Stimulated activated CD4-positive, alpha-beta T cell treated with anti-CD3 and anti-CD28 coated beads, Interleukin-15, amount 100 ng/mL, for 24 hours (primary cell): ENCODE results near the gene C19orf25.
A peak's percentile ranks its signal among the peaks of the same experiment; 100 is the strongest.

Experiments
- DNase-seq: peaks from one replicate; pipeline ENCODE4 v3.0.0-alpha.2; 2020

C19orf25 gene

GRCh38 chr19:1460033-1460995, 18.7 kb downstream of the C19orf25 start:
- no peak for DNase-seq

GRCh38 chr19:1459479-1459878, 19.5 kb downstream of the C19orf25 start:
- no peak for DNase-seq

- DNase-seq, result no peak
Observed at GRCh38 chr19:1457892-1458291, 21.1 kb downstream of the C19orf25 start.

GRCh38 chr19:1457031-1457739, 21.8 kb downstream of the C19orf25 start:
- DNase-seq, result no peak

GRCh38 chr19:1456121-1456900, 22.7 kb downstream of the C19orf25 start:
- DNase-seq, result no peak

GRCh38 chr19:1455336-1456120, 23.5 kb downstream of the C19orf25 start:
- DNase-seq, result peak; percentile 72

- DNase-seq, result no peak
Observed at GRCh38 chr19:1455002-1455335, 24.0 kb downstream of the C19orf25 start.

- no peak for DNase-seq
Observed at GRCh38 chr19:1453525-1454364, 25.3 kb downstream of the C19orf25 start.

- DNase-seq, result no peak
Observed at GRCh38 chr19:1452802-1453524, 26.1 kb downstream of the C19orf25 start.

GRCh38 chr19:1451916-1452801, 26.9 kb downstream of the C19orf25 start:
- DNase-seq, result no peak

- DNase-seq, result no peak
Observed at GRCh38 chr19:1450735-1451731, 28.0 kb downstream of the C19orf25 start.

GRCh38 chr19:1449467-1450442, 29.3 kb downstream of the C19orf25 start, which contains the start of gene APC2:
TSS of gene APC2 (plus strand) at chr19:1450121. CDS start at chr19:1453002, 2,881 bp downstream.
- DNase-seq, result peak; percentile 49

GRCh38 chr19:1447944-1448343, 31.1 kb downstream of the C19orf25 start:
- DNase-seq, result no peak

- DNase-seq, result no peak
Observed at GRCh38 chr19:1447504-1447903, 31.5 kb downstream of the C19orf25 start.

- DNase-seq, result no peak
Observed at GRCh38 chr19:1446713-1447481, 32.1 kb downstream of the C19orf25 start.
